ENCODE data around the gene CYP4F22.
"Not testable (repeated sequence)": the region's sequence is repeated elsewhere in the genome, so short reads cannot be mapped to it uniquely, and the experiment has no call there.

Gene CYP4F22

GRCh38 chr19:15501596-15501995 lies 6.7 kb upstream of the CYP4F22 start:
- Histone ChIP-seq H3K4me1 (ENCODE audit: insufficient read depth, low read length) (no peaks in the 10 kb centered on the region), H3K4me3 (ENCODE audit: low read length) (no peak overlapping the region), H3K9me3 (ENCODE audit: insufficient read depth, low read depth, low read length) (peaks cover 71% of the 10 kb centered on the region), H3K27me3 (ENCODE audit: insufficient read depth, low read length) (no peaks in the 10 kb centered on the region), H3K9ac (ENCODE audit: low read depth, low read length) (no peak overlapping the region), H3K27ac (ENCODE audit: low read length) (no peak overlapping the region), H3K36me3 (ENCODE audit: insufficient read depth, low read depth, low read length) (no peaks in the 10 kb centered on the region)

DNA sequence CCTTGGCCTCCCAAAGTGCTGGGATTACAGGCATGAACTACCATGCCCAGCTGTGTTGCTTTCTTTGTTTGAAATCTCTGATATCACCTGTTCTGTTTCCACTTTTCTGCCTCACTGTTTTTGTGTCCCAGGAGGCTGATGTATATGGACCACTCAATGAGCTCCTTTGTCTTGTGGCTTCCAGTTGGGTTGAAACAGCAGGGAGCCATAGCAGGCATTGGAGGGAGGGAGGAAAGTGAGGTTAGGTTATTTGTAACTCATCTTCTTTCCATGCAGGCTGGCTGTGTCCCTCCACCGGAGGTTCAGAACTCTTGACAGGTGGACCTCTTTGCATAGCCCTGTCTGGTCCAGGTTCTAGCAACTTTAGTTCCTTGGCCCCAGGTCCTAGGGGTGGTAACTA lies 6.1 kb upstream of the CYP4F22 start:
- Histone ChIP-seq H3K4me1 (ENCODE audit: insufficient read depth, low read length) (no peaks in the 10 kb centered on the region), H3K4me3 (ENCODE audit: low read length) (no peak overlapping the region), H3K9ac (ENCODE audit: low read depth, low read length) (no peak overlapping the region), H3K27me3 (ENCODE audit: insufficient read depth, low read length) (no peaks in the 10 kb centered on the region), H3K36me3 (ENCODE audit: insufficient read depth, low read depth, low read length) (no peaks in the 10 kb centered on the region), H3K9me3 (ENCODE audit: insufficient read depth, low read depth, low read length) (peaks cover 69% of the 10 kb centered on the region), H3K27ac (ENCODE audit: low read length) (no peak overlapping the region)

- peaks cover 67% of the 10 kb centered on the region for H3K9me3 ChIP-seq (ENCODE audit: insufficient read depth, low read depth, low read length)
- no peaks in the 10 kb centered on the region for H3K4me1 ChIP-seq (ENCODE audit: insufficient read depth, low read length)
- H3K9ac ChIP-seq (ENCODE audit: low read depth, low read length): no peak overlapping the region
These were observed 2.2 kb upstream of the CYP4F22 start for GRCh38 chr19:15506074-15506571.

GRCh38 chr19:15507068-15508034 lies 974 bp upstream of the CYP4F22 start:
- Histone ChIP-seq H3K27me3 (ENCODE audit: insufficient read depth, low read length) (peaks cover 5% of the 10 kb centered on the region; the same call in 1 of the 2 replicates), H3K9me3 (ENCODE audit: insufficient read depth, low read depth, low read length) (peaks cover 58% of the 10 kb centered on the region), H3K27ac (ENCODE audit: low read length) (no peak overlapping the region), H3K4me1 (ENCODE audit: insufficient read depth, low read length) (no peaks in the 10 kb centered on the region), H3K4me3 (ENCODE audit: low read length) (no peak overlapping the region), H3K36me3 (ENCODE audit: insufficient read depth, low read depth, low read length) (no peaks in the 10 kb centered on the region), H3K9ac (ENCODE audit: low read depth, low read length) (no peak overlapping the region)

More at GRCh38 chr19:15506074-15506571, 2.2 kb upstream of the CYP4F22 start:
- H3K4me3 ChIP-seq (ENCODE audit: low read length): no peak overlapping the region
- H3K27me3 ChIP-seq (ENCODE audit: insufficient read depth, low read length): peaks cover 5% of the 10 kb centered on the region; the same call in 1 of the 2 replicates
- H3K36me3 ChIP-seq (ENCODE audit: insufficient read depth, low read depth, low read length): no peaks in the 10 kb centered on the region
- H3K27ac ChIP-seq (ENCODE audit: low read length): no peak overlapping the region

GRCh38 chr19:15511671-15512424 lies 3.5 kb downstream of the CYP4F22 start:
- Histone ChIP-seq H3K4me1 (ENCODE audit: insufficient read depth, low read length) (no peaks in the 10 kb centered on the region), H3K27ac (ENCODE audit: low read length) (no peak overlapping the region), H3K4me3 (ENCODE audit: low read length) (no peak overlapping the region), H3K9me3 (ENCODE audit: insufficient read depth, low read depth, low read length) (peaks cover 62% of the 10 kb centered on the region), H3K36me3 (ENCODE audit: insufficient read depth, low read depth, low read length) (no peaks in the 10 kb centered on the region), H3K27me3 (ENCODE audit: insufficient read depth, low read length) (peaks cover 5% of the 10 kb centered on the region; the same call in 1 of the 2 replicates), H3K9ac (ENCODE audit: low read depth, low read length) (no peak overlapping the region)

DNA sequence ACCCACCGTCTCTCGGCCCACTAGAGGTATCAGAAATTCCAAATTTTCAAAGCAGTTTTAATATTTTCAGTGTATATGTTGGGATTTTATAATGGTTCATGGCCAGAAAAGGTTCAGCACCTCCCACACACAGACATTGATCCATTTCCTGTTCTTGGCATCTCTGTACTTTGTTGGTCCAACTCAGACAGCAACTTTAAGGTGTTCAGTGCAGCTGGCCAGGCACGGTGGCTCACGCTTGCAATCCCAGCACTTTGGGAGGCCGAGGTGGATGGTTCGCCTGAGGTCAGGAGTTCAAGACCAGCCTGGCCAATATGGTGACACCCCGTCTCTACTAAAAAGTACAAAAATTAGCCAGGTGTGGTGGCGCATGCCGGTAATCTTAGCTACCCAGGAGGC lies 6.9 kb downstream of the CYP4F22 start:
- H3K4me3 ChIP-seq (ENCODE audit: low read length): not testable (repeated sequence)

GRCh38 chr19:15516363-15516762 lies 8.0 kb downstream of the CYP4F22 start:
- peaks cover 69% of the 10 kb centered on the region for H3K9me3 ChIP-seq (ENCODE audit: insufficient read depth, low read depth, low read length)
- no peak overlapping the region for H3K27ac ChIP-seq (ENCODE audit: low read length)
- no peaks in the 10 kb centered on the region for H3K4me1 ChIP-seq (ENCODE audit: insufficient read depth, low read length)
- H3K9ac ChIP-seq (ENCODE audit: low read depth, low read length): no peak overlapping the region
- no peak overlapping the region for H3K4me3 ChIP-seq (ENCODE audit: low read length)
- no peaks in the 10 kb centered on the region for H3K36me3 ChIP-seq (ENCODE audit: insufficient read depth, low read depth, low read length)
- H3K27me3 ChIP-seq (ENCODE audit: insufficient read depth, low read length): no peaks in the 10 kb centered on the region

More for the DNA sequence above, 6.9 kb downstream of the CYP4F22 start:
- H3K4me1 ChIP-seq (ENCODE audit: insufficient read depth, low read length); H3K36me3 ChIP-seq (ENCODE audit: insufficient read depth, low read depth, low read length); H3K27me3 ChIP-seq (ENCODE audit: insufficient read depth, low read length); H3K27ac ChIP-seq (ENCODE audit: low read length); H3K9ac ChIP-seq (ENCODE audit: low read depth, low read length): not testable (repeated sequence)
- peaks cover 65% of the 10 kb centered on the region for H3K9me3 ChIP-seq (ENCODE audit: insufficient read depth, low read depth, low read length)

GRCh38 chr19:15517778-15518177 lies 9.5 kb downstream of the CYP4F22 start:
- no peak overlapping the region for H3K9ac ChIP-seq (ENCODE audit: low read depth, low read length)
- no peak overlapping the region for H3K27ac ChIP-seq (ENCODE audit: low read length)
- no peaks in the 10 kb centered on the region for H3K4me1 ChIP-seq (ENCODE audit: insufficient read depth, low read length)
- no peaks in the 10 kb centered on the region for H3K27me3 ChIP-seq (ENCODE audit: insufficient read depth, low read length)
- H3K9me3 ChIP-seq (ENCODE audit: insufficient read depth, low read depth, low read length): peaks cover 73% of the 10 kb centered on the region
- H3K36me3 ChIP-seq (ENCODE audit: insufficient read depth, low read depth, low read length): no peaks in the 10 kb centered on the region
- no peak overlapping the region; the same call in 1 of the 2 replicates for H3K4me3 ChIP-seq (ENCODE audit: low read length)

DNA sequence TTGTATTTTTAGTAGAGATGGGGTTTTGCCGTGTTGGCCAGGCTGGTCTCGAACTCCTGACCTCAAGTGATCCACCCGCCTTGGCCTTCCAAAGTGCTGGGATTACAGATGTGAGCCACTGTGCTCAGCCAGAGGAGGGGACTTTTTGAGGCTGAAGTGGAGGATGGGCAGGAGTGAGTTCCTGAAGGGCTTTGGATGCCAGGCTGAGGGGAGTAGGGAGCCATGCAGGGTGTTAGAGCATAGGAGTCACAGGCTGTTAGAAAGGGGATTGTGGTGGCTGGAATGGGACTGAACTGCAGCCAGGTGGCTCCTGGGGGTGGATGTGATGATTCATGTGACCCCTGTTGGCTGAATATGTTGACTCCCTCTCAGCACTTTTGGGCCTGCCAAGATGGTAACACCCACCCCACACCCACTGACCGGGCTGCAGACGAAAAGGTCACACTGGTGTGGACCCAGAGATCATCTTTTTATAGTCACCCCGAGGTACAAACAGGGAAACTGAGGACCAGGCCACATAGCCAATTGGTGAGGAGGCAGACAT lies 11.2 kb downstream of the CYP4F22 start:
- Histone ChIP-seq H3K4me1 (ENCODE audit: insufficient read depth, low read length) (no peaks in the 10 kb centered on the region), H3K9me3 (ENCODE audit: insufficient read depth, low read depth, low read length) (peaks cover 73% of the 10 kb centered on the region), H3K27me3 (ENCODE audit: insufficient read depth, low read length) (no peaks in the 10 kb centered on the region), H3K36me3 (ENCODE audit: insufficient read depth, low read depth, low read length) (no peaks in the 10 kb centered on the region), H3K9ac (ENCODE audit: low read depth, low read length) (no peak overlapping the region), H3K27ac (ENCODE audit: low read length) (no peak overlapping the region), H3K4me3 (ENCODE audit: low read length) (no peak overlapping the region)

- H3K9me3 ChIP-seq (ENCODE audit: insufficient read depth, low read depth, low read length): peaks cover 78% of the 10 kb centered on the region
- H3K4me1 ChIP-seq (ENCODE audit: insufficient read depth, low read length): no peaks in the 10 kb centered on the region
- H3K9ac ChIP-seq (ENCODE audit: low read depth, low read length): no peak overlapping the region
- H3K36me3 ChIP-seq (ENCODE audit: insufficient read depth, low read depth, low read length): no peaks in the 10 kb centered on the region
- no peak overlapping the region for H3K4me3 ChIP-seq (ENCODE audit: low read length)
- no peak overlapping the region for H3K27ac ChIP-seq (ENCODE audit: low read length)
- no peaks in the 10 kb centered on the region for H3K27me3 ChIP-seq (ENCODE audit: insufficient read depth, low read length)
These were observed 16.5 kb downstream of the CYP4F22 start for GRCh38 chr19:15524781-15525180.

DNA sequence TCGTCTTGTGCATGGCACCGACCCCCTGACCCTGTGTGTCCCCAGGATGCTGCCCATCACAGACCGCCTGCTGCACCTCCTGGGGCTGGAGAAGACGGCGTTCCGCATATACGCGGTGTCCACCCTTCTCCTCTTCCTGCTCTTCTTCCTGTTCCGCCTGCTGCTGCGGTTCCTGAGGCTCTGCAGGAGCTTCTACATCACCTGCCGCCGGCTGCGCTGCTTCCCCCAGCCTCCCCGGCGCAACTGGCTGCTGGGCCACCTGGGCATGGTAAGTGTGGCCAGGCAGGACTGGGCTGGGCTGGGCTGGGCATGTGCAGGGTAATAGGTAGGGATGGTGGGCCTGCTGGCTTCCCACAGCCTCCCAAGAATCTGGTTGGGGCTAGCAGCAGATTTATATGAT lies 17.0 kb downstream of the CYP4F22 start:
- Histone ChIP-seq H3K27ac (ENCODE audit: low read length) (no peak overlapping the region), H3K9me3 (ENCODE audit: insufficient read depth, low read depth, low read length) (peaks cover 81% of the 10 kb centered on the region), H3K9ac (ENCODE audit: low read depth, low read length) (no peak overlapping the region), H3K36me3 (ENCODE audit: insufficient read depth, low read depth, low read length) (no peaks in the 10 kb centered on the region), H3K4me1 (ENCODE audit: insufficient read depth, low read length) (no peaks in the 10 kb centered on the region), H3K27me3 (ENCODE audit: insufficient read depth, low read length) (no peaks in the 10 kb centered on the region), H3K4me3 (ENCODE audit: low read length) (no peak overlapping the region)

All from iPS-20b (cell line).